ENCODE data around the gene PTCH1.

The PTCH1 gene

DNA sequence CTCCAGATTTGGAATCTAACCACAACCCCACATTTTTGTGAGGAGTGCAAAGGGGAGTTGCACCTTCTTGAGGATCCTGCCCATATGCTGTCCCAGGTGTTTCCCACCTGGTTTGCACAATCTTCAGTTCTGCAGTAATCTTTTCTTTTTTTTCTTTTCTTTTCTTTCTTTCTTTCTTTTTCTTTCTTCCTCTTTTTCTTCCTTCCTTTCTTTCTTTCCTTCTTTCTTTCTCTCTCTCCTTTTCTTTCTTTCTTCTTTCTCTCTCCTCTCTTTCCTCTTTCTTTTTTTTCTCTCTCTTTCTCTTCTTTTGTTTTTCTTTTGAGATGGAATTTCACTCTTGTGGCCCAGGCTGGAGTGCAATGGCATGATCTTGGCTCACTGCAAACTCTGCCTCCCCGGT, 109.2 kb downstream of the PTCH1 start:
- Mint-ChIP-seq H3K9me3 (peaks cover 27% of the 10 kb centered on the region), H3K4me1 (peaks cover 26% of the 10 kb centered on the region), H3K27ac (no peak overlapping the region), H3K4me3 (no peak overlapping the region), H3K36me3 (ENCODE audit: low read depth) (peaks cover 17% of the 10 kb centered on the region), H3K27me3 (ENCODE audit: low read depth, poor library complexity) (peaks cover 13% of the 10 kb centered on the region)
- no peak for TF ChIP-seq CTCF (IDR thresholded peaks at IDR 0.05)
- DNase-seq: no peak

- Mint-ChIP-seq H3K27ac (no peak overlapping the region), H3K36me3 (ENCODE audit: low read depth) (peaks cover 25% of the 10 kb centered on the region), H3K4me1 (peaks cover 16% of the 10 kb centered on the region), H3K27me3 (ENCODE audit: low read depth, poor library complexity) (peaks cover 10% of the 10 kb centered on the region), H3K9me3 (peaks cover 37% of the 10 kb centered on the region), H3K4me3 (no peak overlapping the region)
- no peak for DNase-seq
- no peak for TF ChIP-seq CTCF (IDR thresholded peaks at IDR 0.05)
Measured at GRCh38 chr9:95406121-95406520, 110.7 kb downstream of the PTCH1 start.

- no peak for DNase-seq
- TF ChIP-seq CTCF (IDR thresholded peaks at IDR 0.05): no peak
- peaks cover 66% of the 10 kb centered on the region for H3K36me3 Mint-ChIP-seq (ENCODE audit: low read depth)
- peak overlapping the region; percentile 5 for H3K27ac Mint-ChIP-seq
- peaks cover 65% of the 10 kb centered on the region for H3K9me3 Mint-ChIP-seq
- H3K4me3 Mint-ChIP-seq: no peak overlapping the region
- H3K4me1 Mint-ChIP-seq: peaks cover 9% of the 10 kb centered on the region
- peaks cover 3% of the 10 kb centered on the region for H3K27me3 Mint-ChIP-seq (ENCODE audit: low read depth, poor library complexity)
Measured at GRCh38 chr9:95399261-95399660, 117.5 kb downstream of the PTCH1 start.

Data from nephron progenitor cell (in vitro differentiated cells).